ENCODE measurements around the gene TMED10.
"Not testable (repeated sequence)": the region's sequence is repeated elsewhere in the genome, so short reads cannot be mapped to it uniquely, and the experiment has no call there.

Gene TMED10

GRCh38 chr14:75186953-75187352 is 10.5 kb upstream of the TMED10 start:
- no peak for TF ChIP-seq CTCF (IDR thresholded peaks at IDR 0.05; ENCODE audit: low read depth, low read length, missing control alignments)
- DNase-seq (ENCODE audit: extremely low read depth, low read depth), result no peak
- H3K4me3 ChIP-seq (replicated peaks; ENCODE audit: low read depth, low read length), result no peak overlapping the region

GRCh38 chr14:75185251-75186040 is 9.0 kb upstream of the TMED10 start:
- TF ChIP-seq CTCF (IDR thresholded peaks at IDR 0.05; ENCODE audit: low read depth, low read length, missing control alignments), result no peak
- H3K4me3 ChIP-seq (replicated peaks; ENCODE audit: low read depth, low read length), result no peak overlapping the region
- DNase-seq (ENCODE audit: extremely low read depth, low read depth), result no peak

- no peak for TF ChIP-seq CTCF (IDR thresholded peaks at IDR 0.05; ENCODE audit: low read depth, low read length, missing control alignments)
- no peak for DNase-seq (ENCODE audit: extremely low read depth, low read depth)
- H3K4me3 ChIP-seq (replicated peaks; ENCODE audit: low read depth, low read length), result no peak overlapping the region
These were observed 8.1 kb upstream of the TMED10 start for GRCh38 chr14:75184492-75184891.

- DNase-seq (ENCODE audit: extremely low read depth, low read depth), result no peak
- no peak overlapping the region for H3K4me3 ChIP-seq (replicated peaks; ENCODE audit: low read depth, low read length)
- TF ChIP-seq CTCF (IDR thresholded peaks at IDR 0.05; ENCODE audit: low read depth, low read length, missing control alignments), result no peak
These were observed 7.6 kb upstream of the TMED10 start for GRCh38 chr14:75184039-75184438.

- no peak overlapping the region for H3K4me3 ChIP-seq (replicated peaks; ENCODE audit: low read depth, low read length)
- no peak for TF ChIP-seq CTCF (IDR thresholded peaks at IDR 0.05; ENCODE audit: low read depth, low read length, missing control alignments)
- no peak for DNase-seq (ENCODE audit: extremely low read depth, low read depth)
These were observed 6.8 kb upstream of the TMED10 start for GRCh38 chr14:75183225-75183624.

- TF ChIP-seq CTCF (IDR thresholded peaks at IDR 0.05; ENCODE audit: low read depth, low read length, missing control alignments), result no peak
- no peak overlapping the region for H3K4me3 ChIP-seq (replicated peaks; ENCODE audit: low read depth, low read length)
- DNase-seq (ENCODE audit: extremely low read depth, low read depth), result no peak
These were observed 6.4 kb upstream of the TMED10 start for GRCh38 chr14:75182821-75183220.

- DNase-seq (ENCODE audit: extremely low read depth, low read depth); H3K4me3 ChIP-seq (replicated peaks; ENCODE audit: low read depth, low read length): not testable (repeated sequence)
These were observed 5.8 kb upstream of the TMED10 start for GRCh38 chr14:75182163-75182562.
